ENCODE results near the gene LRRC8E.

- TF ChIP-seq CTCF (IDR thresholded peaks at IDR 0.05) = no peak
- TF ChIP-seq POLR2AphosphoS5 (IDR thresholded peaks at IDR 0.05) = no peak
- no peak for TF ChIP-seq POLR2A (IDR thresholded peaks at IDR 0.05)
- no peak for TF ChIP-seq EP300 (IDR thresholded peaks at IDR 0.05)
Measured at GRCh38 chr19:7932930-7933300, 44.6 kb downstream of the LRRC8E start.

Measured in gastroesophageal sphincter (tissue), 3 donors.